GM12878 (cell line): ENCODE measurements around the gene NUP93.
A peak's percentile ranks its signal among the peaks of the same experiment; 100 is the strongest.

Experiments
- BACH1 ChIP-seq: fragments of 450-650 bp; IDR thresholded peaks from 2 replicates; pipeline ENCODE4 v1.6.1; 2017; ENCODE audit warnings: mild to moderate bottlenecking, borderline replicate concordance
- DPF2 ChIP-seq: fragments of 450-650 bp; IDR thresholded peaks from 2 replicates; pipeline ENCODE4 v1.6.1; 2017; ENCODE audit warnings: mild to moderate bottlenecking
- EP300 ChIP-seq, 2 experiments: fragments of 150-350 bp in 1 of 2; IDR thresholded peaks; 2 replicates each; pipeline ENCODE4 v1.6.1; 2011 to 2012; ENCODE audit warnings: low read depth in 2 of 2, low read length in 2 of 2, borderline replicate concordance in 1 of 2, improper control_type of control experiment in 1 of 2, inconsistent platforms in 1 of 2; ENCODE audit not compliant: control insufficient read depth in 1 of 2
- GABPA ChIP-seq: IDR thresholded peaks from 2 replicates; pipeline ENCODE4 v1.6.1; 2014; ENCODE audit warnings: antibody characterized with exemption, low read depth, mild to moderate bottlenecking, inconsistent platforms
- HCFC1 ChIP-seq: fragments of 150-350 bp; IDR thresholded peaks from 2 replicates; pipeline ENCODE4 v1.6.1; 2014; ENCODE audit warnings: low read length
- RFX5 ChIP-seq: IDR thresholded peaks from 2 replicates; pipeline ENCODE4 v1.6.1; 2011; ENCODE audit warnings: low read depth, low read length, improper control_type of control experiment
- SIN3A ChIP-seq: IDR thresholded peaks from 2 replicates; pipeline ENCODE4 v1.6.1; 2012; ENCODE audit warnings: low read depth, low read length, improper control_type of control experiment
- TCF12 ChIP-seq: IDR thresholded peaks from 2 replicates; pipeline ENCODE4 v1.6.1; 2011; ENCODE audit warnings: low read depth, mild to moderate bottlenecking, low read length
- ZNF24 ChIP-seq: fragments of 450-650 bp; IDR thresholded peaks from 2 replicates; pipeline ENCODE4 v1.6.1; 2017; ENCODE audit warnings: antibody characterized with exemption, mild to moderate bottlenecking
- ZNF274 ChIP-seq: IDR thresholded peaks from one replicate; pipeline ENCODE4 v1.8.0; 2011; ENCODE audit not compliant: insufficient read length, insufficient read depth
- TF ChIP-seq, protein P1 (sequence below), 3 experiments: IDR thresholded peaks in 2 of 3; conservative IDR thresholded peaks in 1 of 3; 2 replicates each; pipeline ENCODE4 v1.5.1; 2011; ENCODE audit warnings: low read depth in 3 of 3, low read length in 3 of 3, mild to moderate bottlenecking in 3 of 3, control low read depth in 2 of 3, moderate library complexity in 2 of 3, inconsistent platforms in 1 of 3, mixed read lengths in 1 of 3; ENCODE audit not compliant: control insufficient read depth in 2 of 3, insufficient read depth in 1 of 3; ENCODE audit errors: extremely low read depth in 1 of 3
- TF ChIP-seq, protein P2 (sequence below): IDR thresholded peaks from 2 replicates; pipeline ENCODE4 v1.6.1; 2011; ENCODE audit warnings: low read depth, low read length, improper control_type of control experiment, borderline replicate concordance

- peak in 1 of 2 experiments; percentile 57; a peak in 1 of 4 replicates for TF ChIP-seq EP300 (IDR thresholded peaks at IDR 0.05; ENCODE audit: borderline replicate concordance in 1 of 2, control insufficient read depth in 1 of 2, low read depth in 2 of 2, low read length in 2 of 2)
- TF ChIP-seq DPF2 = peak; percentile 93
- TF ChIP-seq, protein P1, sequence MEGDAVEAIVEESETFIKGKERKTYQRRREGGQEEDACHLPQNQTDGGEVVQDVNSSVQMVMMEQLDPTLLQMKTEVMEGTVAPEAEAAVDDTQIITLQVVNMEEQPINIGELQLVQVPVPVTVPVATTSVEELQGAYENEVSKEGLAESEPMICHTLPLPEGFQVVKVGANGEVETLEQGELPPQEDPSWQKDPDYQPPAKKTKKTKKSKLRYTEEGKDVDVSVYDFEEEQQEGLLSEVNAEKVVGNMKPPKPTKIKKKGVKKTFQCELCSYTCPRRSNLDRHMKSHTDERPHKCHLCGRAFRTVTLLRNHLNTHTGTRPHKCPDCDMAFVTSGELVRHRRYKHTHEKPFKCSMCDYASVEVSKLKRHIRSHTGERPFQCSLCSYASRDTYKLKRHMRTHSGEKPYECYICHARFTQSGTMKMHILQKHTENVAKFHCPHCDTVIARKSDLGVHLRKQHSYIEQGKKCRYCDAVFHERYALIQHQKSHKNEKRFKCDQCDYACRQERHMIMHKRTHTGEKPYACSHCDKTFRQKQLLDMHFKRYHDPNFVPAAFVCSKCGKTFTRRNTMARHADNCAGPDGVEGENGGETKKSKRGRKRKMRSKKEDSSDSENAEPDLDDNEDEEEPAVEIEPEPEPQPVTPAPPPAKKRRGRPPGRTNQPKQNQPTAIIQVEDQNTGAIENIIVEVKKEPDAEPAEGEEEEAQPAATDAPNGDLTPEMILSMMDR (IDR thresholded peaks at IDR 0.05 in 2 of 3, conservative IDR thresholded peaks at IDR 0.05 in 1 of 3; ENCODE audit: control insufficient read depth in 2 of 3, extremely low read depth in 1 of 3, insufficient read depth in 1 of 3, low read depth in 3 of 3, low read length in 3 of 3) = peak in 2 of 3 experiments; percentile 15 to 27; a peak in 2 of 6 replicates
- no peak for TF ChIP-seq ZNF274
- no peak for TF ChIP-seq SIN3A
- TF ChIP-seq GABPA = no peak
- TF ChIP-seq ZNF24 = no peak
- TF ChIP-seq, protein P2, sequence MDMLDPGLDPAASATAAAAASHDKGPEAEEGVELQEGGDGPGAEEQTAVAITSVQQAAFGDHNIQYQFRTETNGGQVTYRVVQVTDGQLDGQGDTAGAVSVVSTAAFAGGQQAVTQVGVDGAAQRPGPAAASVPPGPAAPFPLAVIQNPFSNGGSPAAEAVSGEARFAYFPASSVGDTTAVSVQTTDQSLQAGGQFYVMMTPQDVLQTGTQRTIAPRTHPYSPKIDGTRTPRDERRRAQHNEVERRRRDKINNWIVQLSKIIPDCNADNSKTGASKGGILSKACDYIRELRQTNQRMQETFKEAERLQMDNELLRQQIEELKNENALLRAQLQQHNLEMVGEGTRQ = no peak
- TF ChIP-seq TCF12 = no peak
- no peak; the same call in 1 of the 2 replicates for TF ChIP-seq BACH1
- TF ChIP-seq RFX5 = no peak
- no peak for TF ChIP-seq HCFC1
Observed at GRCh38 chr16:56888806-56889205, 158.9 kb downstream of the NUP93 start.
